ENCODE data around the gene FNDC8.

DNA sequence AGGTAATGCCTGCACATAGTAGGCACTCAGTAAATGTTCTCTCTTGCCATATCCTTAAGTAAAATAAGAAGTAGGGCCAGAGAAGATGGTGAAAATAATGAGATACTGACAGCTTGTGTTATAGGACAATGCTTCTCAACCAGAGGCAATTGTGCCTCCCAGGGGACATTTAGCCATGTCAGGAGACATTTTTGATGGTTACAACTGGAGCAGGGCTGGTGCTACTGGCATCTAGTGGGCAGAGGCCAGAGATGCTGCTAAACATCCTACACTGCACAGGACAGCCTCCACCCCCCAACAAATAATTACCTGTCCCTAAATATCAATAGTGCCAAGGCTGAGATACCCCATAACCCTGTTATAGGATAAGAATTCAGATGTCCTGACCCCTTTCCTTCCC lies 3.4 kb upstream of the FNDC8 start:
- no peak for TF ChIP-seq EZH2 (IDR thresholded peaks at IDR 0.05; ENCODE audit: low read length, unreplicated experiment)
- TF ChIP-seq, protein P1, sequence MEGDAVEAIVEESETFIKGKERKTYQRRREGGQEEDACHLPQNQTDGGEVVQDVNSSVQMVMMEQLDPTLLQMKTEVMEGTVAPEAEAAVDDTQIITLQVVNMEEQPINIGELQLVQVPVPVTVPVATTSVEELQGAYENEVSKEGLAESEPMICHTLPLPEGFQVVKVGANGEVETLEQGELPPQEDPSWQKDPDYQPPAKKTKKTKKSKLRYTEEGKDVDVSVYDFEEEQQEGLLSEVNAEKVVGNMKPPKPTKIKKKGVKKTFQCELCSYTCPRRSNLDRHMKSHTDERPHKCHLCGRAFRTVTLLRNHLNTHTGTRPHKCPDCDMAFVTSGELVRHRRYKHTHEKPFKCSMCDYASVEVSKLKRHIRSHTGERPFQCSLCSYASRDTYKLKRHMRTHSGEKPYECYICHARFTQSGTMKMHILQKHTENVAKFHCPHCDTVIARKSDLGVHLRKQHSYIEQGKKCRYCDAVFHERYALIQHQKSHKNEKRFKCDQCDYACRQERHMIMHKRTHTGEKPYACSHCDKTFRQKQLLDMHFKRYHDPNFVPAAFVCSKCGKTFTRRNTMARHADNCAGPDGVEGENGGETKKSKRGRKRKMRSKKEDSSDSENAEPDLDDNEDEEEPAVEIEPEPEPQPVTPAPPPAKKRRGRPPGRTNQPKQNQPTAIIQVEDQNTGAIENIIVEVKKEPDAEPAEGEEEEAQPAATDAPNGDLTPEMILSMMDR (conservative IDR thresholded peaks at IDR 0.05; ENCODE audit: low read depth, low read length), result peak; percentile 65
- no peak for TF ChIP-seq EZH2phosphoT487 (IDR thresholded peaks at IDR 0.05; ENCODE audit: borderline replicate concordance, low read length)

Data from PC-3 (cell line).